Stimulated activated naive CD8-positive, alpha-beta T cell treated with anti-CD3 and anti-CD28 coated beads, Interleukin-15, Interleukin-2, amounts not matched to agents 100 ng/mL and 50 ng/mL, for 24 hours (primary cell): ENCODE measurements around the gene GPC6.

Experiments used
- H3K27ac Mint-ChIP-seq: one replicate; pipeline ENCODE4 v1.8.0; 2021; ENCODE audit warnings: mild to moderate bottlenecking, mixed read lengths
- H3K27me3 Mint-ChIP-seq: one replicate; pipeline ENCODE4 v1.8.0; 2021; ENCODE audit warnings: mixed read lengths
- H3K36me3 Mint-ChIP-seq: one replicate; pipeline ENCODE4 v1.8.0; 2021; ENCODE audit warnings: low read depth, mixed read lengths
- H3K4me1 Mint-ChIP-seq: one replicate; pipeline ENCODE4 v1.8.0; 2021; ENCODE audit warnings: low read depth, mixed read lengths
- H3K4me3 Mint-ChIP-seq: one replicate; pipeline ENCODE4 v1.8.0; 2021; ENCODE audit warnings: mild to moderate bottlenecking, mixed read lengths
- H3K9me3 Mint-ChIP-seq: one replicate; pipeline ENCODE4 v1.8.0; 2021; ENCODE audit warnings: mixed read lengths

Gene GPC6

DNA sequence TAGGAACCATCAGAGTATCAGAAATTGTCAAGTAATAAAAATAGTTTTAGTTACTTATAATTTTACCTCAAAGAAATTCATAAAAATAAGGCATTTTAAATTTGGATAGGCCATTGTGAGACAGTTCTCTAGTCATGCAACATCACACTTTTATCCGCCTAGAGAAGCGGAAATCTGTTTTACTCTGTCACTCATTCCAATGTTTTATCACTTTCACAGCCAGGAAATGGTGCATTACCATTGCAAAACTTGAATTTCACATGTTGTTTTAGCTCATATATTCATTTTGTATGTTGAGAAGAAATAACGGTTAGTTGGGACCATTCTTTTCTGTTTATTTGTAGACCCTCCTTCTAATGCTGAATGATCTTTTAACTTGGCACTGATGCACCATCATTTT is 427.2 kb downstream of the GPC6 start:
- no peak overlapping the region for H3K4me3 Mint-ChIP-seq

DNA sequence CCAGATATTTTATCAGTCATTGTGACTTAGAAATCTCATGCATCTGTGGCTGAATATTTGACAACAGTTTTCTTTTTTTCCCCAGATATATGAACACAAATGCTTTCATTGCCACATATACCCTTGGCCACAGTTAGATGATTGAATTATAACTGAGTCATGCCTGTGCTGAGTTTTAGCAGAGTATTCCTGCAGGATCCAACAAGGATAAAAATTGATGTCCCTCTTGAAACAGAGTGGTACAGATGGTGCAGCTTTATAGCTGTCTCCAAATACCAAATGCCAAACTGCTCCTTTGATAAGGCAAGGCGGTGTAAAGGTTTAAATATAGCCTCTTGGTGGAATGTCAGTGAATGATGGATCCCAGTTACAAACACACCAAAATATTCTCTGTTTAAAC is 428.5 kb downstream of the GPC6 start:
- no peaks in the 10 kb centered on the region for H3K36me3 Mint-ChIP-seq
- no peaks in the 10 kb centered on the region for H3K4me1 Mint-ChIP-seq
- H3K9me3 Mint-ChIP-seq, result no peaks in the 10 kb centered on the region
- H3K4me3 Mint-ChIP-seq, result no peak overlapping the region
- H3K27ac Mint-ChIP-seq, result no peak overlapping the region
- H3K27me3 Mint-ChIP-seq, result no peaks in the 10 kb centered on the region

More for the DNA sequence above, 427.2 kb downstream of the GPC6 start:
- H3K4me1 Mint-ChIP-seq, result no peaks in the 10 kb centered on the region
- no peak overlapping the region for H3K27ac Mint-ChIP-seq
- H3K36me3 Mint-ChIP-seq, result no peaks in the 10 kb centered on the region
- no peaks in the 10 kb centered on the region for H3K27me3 Mint-ChIP-seq
- no peaks in the 10 kb centered on the region for H3K9me3 Mint-ChIP-seq

DNA sequence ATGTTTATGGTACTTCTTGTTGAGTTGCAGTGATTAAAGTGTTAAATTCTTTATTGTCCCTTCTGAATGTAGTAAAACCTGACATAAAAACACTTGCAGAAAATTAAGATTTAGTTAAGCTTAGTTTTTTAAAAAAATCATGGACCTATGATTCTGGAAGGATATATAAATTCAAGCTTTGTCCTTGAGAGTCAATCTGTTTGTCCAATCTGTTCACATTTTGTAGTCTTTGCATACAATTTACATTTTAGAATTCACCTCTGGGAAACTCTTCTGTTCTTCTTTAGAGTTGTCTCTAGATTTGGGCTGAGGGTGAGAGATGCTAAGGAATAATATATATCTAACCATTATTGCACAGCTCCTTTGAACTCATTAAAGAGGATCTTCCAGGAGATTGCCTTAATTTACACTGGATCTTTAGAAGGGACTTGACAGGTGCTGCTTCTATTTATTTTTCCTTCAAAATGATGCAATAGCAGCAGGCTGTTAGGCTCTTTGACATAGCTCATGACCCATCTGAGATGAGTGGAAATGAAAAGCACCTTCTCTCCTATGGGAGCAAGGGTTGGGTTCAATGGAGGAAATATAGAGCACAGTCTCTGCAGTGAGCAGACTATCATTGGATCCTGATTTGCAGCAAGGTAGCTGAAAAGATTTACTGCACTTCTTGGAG is 433.9 kb downstream of the GPC6 start:
- no peak overlapping the region for H3K27ac Mint-ChIP-seq
- no peaks in the 10 kb centered on the region for H3K36me3 Mint-ChIP-seq
- no peak overlapping the region for H3K4me3 Mint-ChIP-seq
- H3K27me3 Mint-ChIP-seq, result no peaks in the 10 kb centered on the region
- H3K4me1 Mint-ChIP-seq, result no peaks in the 10 kb centered on the region
- no peaks in the 10 kb centered on the region for H3K9me3 Mint-ChIP-seq

DNA sequence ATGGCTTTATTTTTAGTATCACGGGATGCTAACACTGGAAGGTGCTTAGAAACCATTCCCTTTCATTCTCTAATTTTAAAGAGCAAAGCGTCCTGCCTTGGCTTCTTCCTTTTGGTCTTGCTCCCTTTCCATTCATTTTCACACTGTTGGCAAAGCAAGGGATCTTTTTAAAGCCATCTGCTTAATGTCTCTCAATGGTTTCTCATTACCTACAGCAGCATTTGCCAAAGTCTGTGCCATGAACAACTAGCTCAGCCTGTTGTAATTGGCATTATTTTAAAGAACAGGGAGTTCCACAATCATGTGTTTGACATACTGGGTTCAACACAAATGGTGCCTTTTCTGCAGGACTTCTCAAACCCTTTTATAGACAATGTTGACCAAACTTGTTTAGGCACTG is 444.3 kb downstream of the GPC6 start:
- no peak overlapping the region for H3K4me3 Mint-ChIP-seq
- no peaks in the 10 kb centered on the region for H3K36me3 Mint-ChIP-seq
- no peaks in the 10 kb centered on the region for H3K4me1 Mint-ChIP-seq
- H3K27me3 Mint-ChIP-seq, result no peaks in the 10 kb centered on the region
- H3K9me3 Mint-ChIP-seq, result peaks cover 3% of the 10 kb centered on the region
- H3K27ac Mint-ChIP-seq, result no peak overlapping the region

DNA sequence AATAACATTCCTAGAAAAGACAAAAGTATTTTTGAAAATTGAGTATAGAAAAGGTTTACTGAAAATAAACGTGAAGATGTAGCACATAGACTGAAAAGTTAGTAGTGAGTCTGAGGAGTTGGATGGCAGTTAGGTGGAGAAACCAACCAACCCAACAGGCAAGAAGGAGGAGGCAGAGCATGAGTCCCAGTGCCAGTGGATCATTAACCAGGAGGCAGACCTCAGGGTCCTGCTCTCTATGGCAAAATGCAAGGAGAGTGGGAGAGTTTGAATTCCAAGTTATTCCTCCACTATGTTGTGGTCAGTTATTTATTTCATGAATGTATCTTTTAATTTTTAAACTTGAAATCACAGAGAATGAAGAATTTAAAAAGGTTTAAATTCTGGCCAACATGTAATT is 446.4 kb downstream of the GPC6 start:
- Mint-ChIP-seq H3K27ac (no peak overlapping the region), H3K27me3 (no peaks in the 10 kb centered on the region), H3K36me3 (no peaks in the 10 kb centered on the region), H3K4me3 (no peak overlapping the region), H3K9me3 (peaks cover 3% of the 10 kb centered on the region), H3K4me1 (no peaks in the 10 kb centered on the region)

DNA sequence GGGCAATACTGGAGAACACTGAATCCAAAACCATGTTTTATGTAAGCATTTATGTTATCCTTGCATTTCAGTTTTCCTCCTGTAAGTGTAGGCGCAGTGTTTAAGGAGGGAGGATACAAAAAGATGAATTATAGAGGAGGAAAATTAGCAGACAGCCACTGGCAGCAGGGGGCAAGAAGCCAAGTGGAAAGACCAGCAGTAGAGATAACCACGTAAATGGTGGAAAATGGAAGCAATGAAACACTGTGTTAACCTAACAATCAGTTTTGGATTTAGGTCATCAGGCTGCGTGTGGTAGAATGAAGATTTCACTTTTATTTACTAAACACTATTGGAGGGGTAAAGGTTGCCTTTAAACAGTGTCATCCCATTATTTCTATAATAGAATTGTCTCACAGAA is 447.3 kb downstream of the GPC6 start:
- no peaks in the 10 kb centered on the region for H3K4me1 Mint-ChIP-seq
- no peaks in the 10 kb centered on the region for H3K27me3 Mint-ChIP-seq
- no peaks in the 10 kb centered on the region for H3K36me3 Mint-ChIP-seq
- peaks cover under 1% of the 10 kb centered on the region for H3K9me3 Mint-ChIP-seq
- no peak overlapping the region for H3K27ac Mint-ChIP-seq
- no peak overlapping the region for H3K4me3 Mint-ChIP-seq

DNA sequence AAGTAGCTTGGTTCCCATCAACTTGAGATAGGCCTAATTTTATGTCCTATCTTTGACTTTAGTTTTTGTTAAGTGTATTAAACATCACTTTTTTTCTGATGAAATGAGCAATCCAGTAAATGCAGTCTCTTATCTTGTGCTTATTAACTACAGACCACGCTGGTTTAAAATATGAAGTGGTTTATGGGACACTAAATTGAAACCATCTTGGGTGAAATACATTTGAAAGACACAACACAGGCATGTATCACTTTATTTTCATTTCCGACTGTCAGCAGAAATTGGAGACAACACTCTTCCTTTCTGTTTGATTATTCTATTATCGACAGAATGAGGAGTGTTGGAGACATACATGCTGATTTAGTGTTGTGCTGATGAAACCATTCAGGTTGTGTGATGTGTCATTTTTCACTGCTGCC is 447.7 kb downstream of the GPC6 start:
- no peak overlapping the region for H3K4me3 Mint-ChIP-seq
- H3K9me3 Mint-ChIP-seq, result no peaks in the 10 kb centered on the region
- no peaks in the 10 kb centered on the region for H3K36me3 Mint-ChIP-seq
- H3K27me3 Mint-ChIP-seq, result no peaks in the 10 kb centered on the region
- H3K27ac Mint-ChIP-seq, result no peak overlapping the region
- no peaks in the 10 kb centered on the region for H3K4me1 Mint-ChIP-seq

DNA sequence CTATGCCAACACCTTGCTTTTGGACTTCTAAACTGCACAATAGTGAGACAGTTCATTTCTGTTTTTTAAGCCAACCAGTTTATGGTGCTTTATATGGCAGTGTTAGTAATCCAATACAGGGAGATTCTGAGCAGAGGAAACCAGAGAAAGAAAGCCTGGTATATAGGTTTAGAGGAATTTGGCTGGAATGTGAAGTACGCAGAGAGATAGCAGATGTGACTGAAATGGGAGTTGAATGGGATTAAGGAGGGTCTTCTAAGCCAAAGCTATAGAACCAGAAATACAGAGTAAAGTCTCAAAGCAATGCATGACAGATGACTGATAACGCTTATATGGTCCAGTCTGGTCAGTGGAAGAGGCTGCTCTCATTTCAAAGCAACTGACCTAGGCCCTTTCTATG is 453.7 kb downstream of the GPC6 start:
- Mint-ChIP-seq H3K27me3 (no peaks in the 10 kb centered on the region), H3K27ac (no peak overlapping the region), H3K4me1 (no peaks in the 10 kb centered on the region), H3K36me3 (no peaks in the 10 kb centered on the region), H3K9me3 (no peaks in the 10 kb centered on the region), H3K4me3 (no peak overlapping the region)

DNA sequence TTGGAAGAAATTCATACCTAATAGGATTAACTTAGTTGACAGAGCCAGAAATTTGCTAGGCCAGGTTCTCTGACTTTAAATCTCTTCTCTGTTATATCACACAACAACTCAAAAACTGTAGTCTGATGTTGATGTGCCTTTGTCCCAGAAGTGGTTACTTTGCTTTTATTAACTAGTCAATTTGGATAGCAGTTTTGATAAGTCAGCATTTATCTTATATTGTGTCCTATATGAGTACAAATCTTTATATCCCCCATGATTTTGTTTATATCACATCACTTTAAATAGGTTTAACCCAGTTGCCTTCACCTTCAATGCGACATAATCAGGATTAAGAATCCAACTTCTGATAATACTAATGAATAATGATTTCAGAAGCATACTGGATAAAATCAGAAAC is 459.3 kb downstream of the GPC6 start:
- no peaks in the 10 kb centered on the region for H3K27me3 Mint-ChIP-seq
- H3K4me1 Mint-ChIP-seq, result no peaks in the 10 kb centered on the region
- H3K4me3 Mint-ChIP-seq, result no peak overlapping the region
- H3K9me3 Mint-ChIP-seq, result no peaks in the 10 kb centered on the region
- no peaks in the 10 kb centered on the region for H3K36me3 Mint-ChIP-seq
- H3K27ac Mint-ChIP-seq, result no peak overlapping the region

DNA sequence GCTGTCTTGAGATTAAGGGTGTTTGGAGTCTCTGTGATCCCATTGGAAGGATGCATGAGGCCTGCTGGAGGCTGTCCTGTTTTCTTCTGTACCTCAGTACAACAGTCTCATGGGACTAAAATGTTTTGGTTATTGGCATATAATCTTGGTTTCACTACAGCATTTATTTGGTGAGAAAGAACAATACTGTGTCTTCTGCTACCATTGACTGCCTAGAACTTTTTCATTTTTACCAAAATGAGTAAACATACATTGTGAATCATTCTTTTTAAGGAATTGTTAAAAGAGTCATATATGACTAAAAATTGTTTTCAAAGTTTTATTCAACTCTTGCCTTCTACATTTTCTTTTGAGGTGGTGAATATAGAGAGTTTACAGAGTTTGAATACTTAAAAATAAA is 459.8 kb downstream of the GPC6 start:
- Mint-ChIP-seq H3K27me3 (no peaks in the 10 kb centered on the region), H3K4me1 (no peaks in the 10 kb centered on the region), H3K9me3 (no peaks in the 10 kb centered on the region), H3K27ac (no peak overlapping the region), H3K4me3 (no peak overlapping the region), H3K36me3 (no peaks in the 10 kb centered on the region)

DNA sequence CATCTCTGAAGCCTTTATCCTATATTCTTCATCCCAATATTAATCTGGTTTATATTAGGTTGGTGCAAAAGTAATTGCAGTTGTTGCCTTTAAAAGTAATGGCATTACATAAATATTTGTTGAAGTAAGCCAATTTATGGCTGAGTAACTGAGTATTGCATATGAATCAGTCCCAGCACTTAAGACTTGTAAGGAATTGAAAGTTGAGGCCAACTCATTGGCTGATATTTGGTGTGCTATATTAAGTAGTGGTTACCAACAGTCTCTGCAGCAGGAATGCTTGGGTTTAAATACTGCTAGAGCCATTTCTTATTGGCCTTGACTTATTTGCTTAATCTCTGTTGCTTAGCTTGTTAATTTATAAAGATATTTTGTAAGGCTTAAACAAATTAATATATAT is 460.7 kb downstream of the GPC6 start:
- H3K27me3 Mint-ChIP-seq, result no peaks in the 10 kb centered on the region
- H3K36me3 Mint-ChIP-seq, result no peaks in the 10 kb centered on the region
- no peaks in the 10 kb centered on the region for H3K9me3 Mint-ChIP-seq
- H3K4me1 Mint-ChIP-seq, result no peaks in the 10 kb centered on the region
- no peak overlapping the region for H3K27ac Mint-ChIP-seq
- H3K4me3 Mint-ChIP-seq, result no peak overlapping the region

DNA sequence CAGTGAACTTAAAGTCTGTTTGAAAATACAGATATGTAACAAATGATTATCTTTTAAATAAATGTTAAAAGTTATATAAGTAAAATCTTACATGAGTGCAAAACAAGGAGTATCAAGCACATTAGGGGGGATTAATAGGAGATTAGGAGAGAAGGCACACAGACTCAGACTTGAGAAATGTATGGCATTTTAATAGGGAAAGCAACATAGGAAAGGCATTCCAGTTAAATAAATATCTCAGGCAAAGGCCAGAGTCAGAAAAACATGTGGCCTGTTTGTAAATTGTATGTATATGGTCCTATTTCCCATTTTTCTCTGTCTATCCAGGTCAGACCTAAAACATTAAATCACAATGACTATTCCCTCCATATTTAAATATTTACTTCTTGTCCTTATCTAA is 462.7 kb downstream of the GPC6 start:
- H3K27me3 Mint-ChIP-seq, result no peaks in the 10 kb centered on the region
- no peak overlapping the region for H3K4me3 Mint-ChIP-seq
- H3K36me3 Mint-ChIP-seq, result no peaks in the 10 kb centered on the region
- H3K9me3 Mint-ChIP-seq, result no peaks in the 10 kb centered on the region
- H3K4me1 Mint-ChIP-seq, result no peaks in the 10 kb centered on the region
- no peak overlapping the region for H3K27ac Mint-ChIP-seq

DNA sequence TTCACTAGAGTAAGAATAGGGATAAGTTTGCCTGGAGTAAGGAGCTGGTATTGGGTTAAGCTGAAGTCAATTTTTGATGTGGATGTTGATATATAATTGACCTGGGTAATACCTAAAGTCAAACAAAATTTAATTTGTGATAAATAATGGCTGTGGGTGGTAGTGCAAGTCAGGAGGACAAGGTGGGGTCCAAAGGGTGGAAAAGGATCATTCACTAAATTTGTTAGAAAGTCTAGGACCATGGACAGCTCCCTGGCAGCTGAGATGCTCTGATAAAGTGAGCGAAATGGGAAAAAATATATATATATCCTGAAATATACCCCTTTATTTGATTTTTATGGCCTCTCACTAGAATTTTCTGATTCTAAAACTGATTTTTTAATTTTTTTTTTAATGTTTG is 463.5 kb downstream of the GPC6 start:
- H3K27ac Mint-ChIP-seq, result no peak overlapping the region
- H3K4me1 Mint-ChIP-seq, result no peaks in the 10 kb centered on the region
- H3K4me3 Mint-ChIP-seq, result no peak overlapping the region
- no peaks in the 10 kb centered on the region for H3K27me3 Mint-ChIP-seq
- H3K9me3 Mint-ChIP-seq, result no peaks in the 10 kb centered on the region
- H3K36me3 Mint-ChIP-seq, result no peaks in the 10 kb centered on the region

DNA sequence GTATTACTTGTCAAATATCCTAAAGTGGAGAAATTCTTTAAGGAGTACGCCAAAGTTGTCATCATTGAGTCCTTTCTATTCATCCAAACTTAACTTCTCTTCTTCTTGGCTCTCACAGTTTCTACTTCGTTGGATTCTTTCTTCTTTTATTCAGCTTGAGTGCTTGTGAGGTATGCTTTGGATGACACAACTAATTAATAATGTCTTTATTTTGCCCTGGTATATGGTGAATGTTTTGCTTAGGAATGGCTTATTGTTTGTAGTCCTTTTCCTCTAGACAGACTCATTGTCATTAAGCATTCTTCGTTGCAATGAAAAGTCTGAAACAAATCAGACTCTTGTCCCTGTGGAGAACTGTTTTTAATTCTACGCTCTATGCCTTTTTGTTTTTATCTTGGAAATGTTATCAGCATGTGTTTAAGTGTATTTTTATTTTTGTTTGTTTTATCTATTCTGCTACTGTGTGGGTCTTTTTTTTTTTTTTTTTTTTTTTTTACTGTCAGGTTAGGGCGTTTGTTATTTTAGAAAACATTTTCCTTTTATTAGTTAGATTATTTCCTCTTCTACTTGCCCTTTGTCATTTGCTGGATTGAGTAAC is 471.5 kb downstream of the GPC6 start:
- no peak overlapping the region for H3K4me3 Mint-ChIP-seq
- H3K9me3 Mint-ChIP-seq, result no peaks in the 10 kb centered on the region
- H3K4me1 Mint-ChIP-seq, result no peaks in the 10 kb centered on the region
- H3K36me3 Mint-ChIP-seq, result no peaks in the 10 kb centered on the region
- H3K27me3 Mint-ChIP-seq, result no peaks in the 10 kb centered on the region
- H3K27ac Mint-ChIP-seq, result no peak overlapping the region

DNA sequence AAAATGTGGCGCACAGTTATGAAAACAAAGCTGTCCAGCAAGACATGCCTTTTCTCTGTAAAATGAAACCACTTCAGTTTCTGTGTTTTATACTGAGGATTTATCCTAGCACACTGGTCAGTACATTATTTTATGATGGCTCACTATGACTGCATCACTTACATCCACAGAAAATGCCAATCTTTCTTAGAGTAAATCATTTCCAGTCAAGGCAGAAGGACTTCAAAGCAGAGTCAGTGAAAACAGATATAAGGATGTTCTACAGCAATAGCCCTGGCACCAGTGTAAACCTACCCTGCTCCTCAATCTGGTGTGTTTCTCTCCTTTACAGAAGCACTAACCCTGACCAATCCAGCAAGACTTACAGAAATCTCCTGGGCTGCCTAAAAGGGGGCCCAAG is 473.5 kb downstream of the GPC6 start:
- no peaks in the 10 kb centered on the region for H3K4me1 Mint-ChIP-seq
- no peaks in the 10 kb centered on the region for H3K27me3 Mint-ChIP-seq
- H3K4me3 Mint-ChIP-seq, result no peak overlapping the region
- H3K36me3 Mint-ChIP-seq, result no peaks in the 10 kb centered on the region
- no peaks in the 10 kb centered on the region for H3K9me3 Mint-ChIP-seq
- H3K27ac Mint-ChIP-seq, result no peak overlapping the region
